HG03064 (cell line): ENCODE results near the gene CDH3.

Source experiments
- ATAC-seq: cut with Tn5 transposase; IDR thresholded peaks from one replicate; pipeline ENCODE4 v1.9.1; 2021; ENCODE audit warnings: low read depth; ENCODE audit not compliant: unreplicated experiment

Gene CDH3

DNA sequence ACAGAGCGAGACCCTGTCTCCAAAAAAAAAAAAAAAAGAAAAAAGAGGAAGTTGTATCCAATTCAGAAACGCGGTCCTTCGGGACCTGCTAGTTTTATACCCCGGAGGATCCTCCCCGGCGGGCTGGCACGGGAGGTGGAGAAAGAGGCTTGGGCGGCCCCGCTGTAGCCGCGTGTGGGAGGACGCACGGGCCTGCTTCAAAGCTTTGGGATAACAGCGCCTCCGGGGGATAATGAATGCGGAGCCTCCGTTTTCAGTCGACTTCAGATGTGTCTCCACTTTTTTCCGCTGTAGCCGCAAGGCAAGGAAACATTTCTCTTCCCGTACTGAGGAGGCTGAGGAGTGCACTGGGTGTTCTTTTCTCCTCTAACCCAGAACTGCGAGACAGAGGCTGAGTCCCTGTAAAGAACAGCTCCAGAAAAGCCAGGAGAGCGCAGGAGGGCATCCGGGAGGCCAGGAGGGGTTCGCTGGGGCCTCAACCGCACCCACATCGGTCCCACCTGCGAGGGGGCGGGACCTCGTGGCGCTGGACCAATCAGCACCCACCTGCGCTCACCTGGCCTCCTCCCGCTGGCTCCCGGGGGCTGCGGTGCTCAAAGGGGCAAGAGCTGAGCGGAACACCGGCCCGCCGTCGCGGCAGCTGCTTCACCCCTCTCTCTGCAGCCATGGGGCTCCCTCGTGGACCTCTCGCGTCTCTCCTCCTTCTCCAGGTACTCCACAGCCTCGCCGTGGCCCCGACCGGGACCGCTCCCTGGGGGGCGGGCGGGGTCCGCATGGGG lies at the start of gene CDH3:
TSS of gene CDH3 (plus strand) at position 596 of the 779 bp plus-strand sequence. CDS start at position 666, 70 bp downstream.
- ATAC-seq: no peak

DNA sequence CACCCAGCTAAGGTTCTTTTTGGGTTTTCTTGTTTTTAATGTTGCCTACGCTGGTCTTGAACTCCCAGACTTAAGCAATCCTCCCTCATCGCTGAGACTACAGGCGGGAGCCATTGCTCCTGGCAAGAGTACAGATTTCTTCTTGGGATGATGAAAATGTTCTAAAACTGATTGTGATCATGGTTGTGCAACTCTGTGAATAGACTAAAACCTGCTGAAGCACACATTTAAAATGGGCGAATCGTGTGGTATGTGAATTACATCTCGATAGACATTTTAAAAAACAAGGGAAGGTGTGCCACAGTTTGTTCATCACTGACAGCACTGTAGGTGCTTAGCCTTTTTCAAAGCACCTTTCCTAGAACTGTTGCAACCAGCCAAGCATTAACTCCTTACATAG lies 48.8 kb upstream of the CDH3 start:
- ATAC-seq: no peak

DNA sequence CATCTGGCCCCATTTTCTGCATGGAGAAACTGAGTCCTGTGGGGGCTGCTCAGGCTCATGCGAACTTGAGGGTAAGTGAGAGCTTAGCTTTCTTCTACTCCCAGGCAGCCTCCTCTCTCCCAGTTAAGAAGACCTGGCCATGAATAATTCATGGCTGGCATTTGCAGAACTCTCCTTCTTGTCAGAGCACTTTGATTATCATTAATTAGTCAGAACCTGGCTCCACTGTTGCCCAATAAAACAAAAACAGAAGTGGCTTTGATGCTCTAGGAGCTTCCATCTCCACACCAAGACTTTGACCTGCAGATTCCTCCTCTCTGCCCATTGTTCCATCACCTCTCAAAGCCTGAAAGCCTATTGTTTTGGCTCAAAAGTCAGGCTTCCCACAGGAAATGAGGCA lies 45.5 kb upstream of the CDH3 start:
- ATAC-seq: no peak

DNA sequence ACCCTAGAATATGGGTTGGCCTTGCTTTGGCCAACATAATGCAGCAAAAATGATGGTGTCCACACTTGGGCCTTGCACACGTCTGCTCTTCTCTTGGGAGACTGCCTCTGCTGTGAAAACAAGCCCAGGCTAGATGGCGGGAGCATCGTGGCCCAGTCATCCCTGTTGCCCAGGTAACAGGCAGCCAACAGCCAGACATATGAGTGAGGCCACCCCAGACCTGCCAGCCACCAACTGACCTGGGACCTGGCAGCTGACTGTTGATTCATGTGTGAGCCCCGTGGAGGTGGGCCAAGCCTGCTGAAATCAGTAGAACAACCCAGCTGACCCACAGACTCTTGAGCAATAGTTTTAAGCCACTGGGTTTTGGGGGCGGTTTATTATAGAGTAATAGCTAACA lies 39.4 kb upstream of the CDH3 start:
- no peak for ATAC-seq

DNA sequence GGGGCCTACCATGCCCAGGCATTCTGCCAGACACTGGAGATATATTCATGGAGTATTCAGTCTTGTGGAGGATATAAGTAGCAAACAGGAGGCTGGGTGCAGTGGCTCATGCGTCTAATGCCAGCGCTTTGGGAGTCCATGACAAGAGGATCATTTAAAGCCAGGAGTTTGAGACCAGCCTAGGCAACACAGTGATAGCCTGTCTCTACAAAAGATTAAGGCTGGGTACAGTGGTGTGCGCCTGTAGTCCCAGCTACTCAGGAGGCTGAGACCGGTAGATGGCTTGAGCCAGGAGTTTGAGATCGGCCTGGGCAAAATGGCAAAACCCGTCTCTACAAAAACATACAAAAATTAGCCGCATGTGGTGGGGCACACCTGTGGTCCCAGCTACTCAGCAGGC lies 37.7 kb upstream of the CDH3 start:
- ATAC-seq: no peak

DNA sequence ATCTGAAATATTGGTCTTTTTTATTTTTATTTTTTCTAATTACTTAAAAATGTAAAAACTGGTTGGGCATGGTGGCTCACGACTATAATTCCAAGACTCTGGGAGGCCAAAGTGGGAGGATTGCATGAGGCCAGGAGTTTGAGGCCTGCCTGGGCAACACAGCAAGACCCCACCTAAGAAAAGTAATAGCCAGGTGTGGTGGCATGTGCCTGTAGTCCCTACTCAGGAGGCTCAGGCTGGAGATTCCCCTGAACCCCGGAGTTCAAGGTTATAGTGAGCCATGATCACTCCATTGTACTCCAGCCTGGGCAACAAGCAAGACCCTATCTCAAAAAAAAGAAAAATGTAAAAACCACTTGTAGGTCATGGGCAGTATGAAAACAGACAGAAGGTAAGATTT lies 36.8 kb upstream of the CDH3 start:
- ATAC-seq: no peak

DNA sequence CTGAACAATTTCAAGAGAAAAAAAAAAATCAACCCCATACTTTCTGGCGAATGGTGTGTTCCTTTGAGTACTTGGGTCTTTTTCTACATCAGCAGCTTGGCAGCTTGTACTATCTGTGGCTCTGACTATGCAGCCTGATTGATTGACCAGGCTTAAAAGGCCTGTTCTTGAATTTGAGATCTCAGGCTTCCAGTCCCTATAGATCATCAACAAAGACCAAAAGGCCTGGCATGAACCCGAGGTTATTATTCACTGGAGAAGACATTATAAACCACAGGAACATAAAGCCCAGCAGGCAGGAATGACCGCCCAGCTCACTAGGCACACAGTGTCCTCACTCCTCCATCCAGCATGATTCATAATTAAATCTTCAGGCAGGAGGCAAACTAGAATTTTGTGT lies 32.1 kb upstream of the CDH3 start:
- no peak for ATAC-seq

DNA sequence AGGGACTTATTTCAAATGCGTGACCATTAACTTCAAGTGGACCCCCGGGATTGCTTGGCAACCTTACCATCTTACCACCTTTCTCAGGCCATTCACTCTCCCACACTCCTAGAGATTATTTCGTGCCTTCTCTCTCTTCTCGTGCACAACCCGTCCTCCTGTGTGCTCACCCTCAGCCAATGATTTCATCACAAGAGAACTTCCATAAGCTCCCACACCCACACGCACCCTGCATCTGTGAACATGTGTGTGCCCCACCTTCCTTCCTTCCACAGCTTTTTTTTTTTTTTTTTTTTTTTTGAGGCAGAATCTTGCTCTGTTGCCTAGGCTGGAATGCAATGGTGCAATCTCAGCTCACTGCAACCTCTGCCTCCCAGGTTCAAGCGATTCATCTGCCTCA lies 27.4 kb upstream of the CDH3 start:
- ATAC-seq: no peak

DNA sequence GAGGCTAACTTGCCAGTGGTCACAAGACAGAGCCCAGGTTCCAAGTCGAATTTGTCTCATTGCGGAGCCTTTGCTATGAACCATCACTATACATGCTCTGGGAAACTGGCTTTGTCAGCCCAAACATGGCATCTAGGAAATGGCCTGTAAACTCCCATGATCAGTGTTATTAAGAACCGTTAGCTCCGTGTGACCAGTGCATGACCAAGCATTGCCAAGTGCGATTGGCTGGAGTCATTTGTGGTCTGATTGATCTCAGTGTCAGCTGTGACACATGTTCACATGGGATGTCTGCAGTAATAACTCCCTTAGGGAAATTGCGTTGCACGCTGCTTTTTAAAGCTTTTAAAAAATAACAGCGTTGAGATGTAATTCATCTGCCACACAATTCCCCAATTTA lies 18.6 kb upstream of the CDH3 start:
- ATAC-seq: no peak

DNA sequence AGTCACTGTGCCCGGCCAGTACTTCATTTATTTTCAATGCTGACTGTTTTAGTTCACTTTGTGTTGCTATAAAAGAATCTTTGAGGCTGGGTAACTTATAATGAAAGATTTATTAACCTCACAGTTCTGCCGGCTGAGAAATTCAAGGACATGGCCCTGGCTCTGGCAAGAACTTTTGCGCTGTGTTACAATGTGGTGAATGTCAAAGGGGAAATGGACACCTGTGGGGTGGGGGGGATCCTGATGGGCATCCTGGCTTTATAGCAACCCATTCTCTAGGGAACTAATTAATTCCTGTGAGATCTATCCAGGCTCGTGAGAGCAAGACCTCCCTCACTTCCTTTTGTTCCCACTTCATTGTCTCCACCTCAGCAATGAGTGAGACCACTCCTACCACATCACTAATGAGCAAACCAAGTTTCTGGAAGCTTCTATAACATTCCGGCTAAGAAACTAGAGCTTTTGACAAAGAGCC lies 17.1 kb upstream of the CDH3 start:
- ATAC-seq: no peak

DNA sequence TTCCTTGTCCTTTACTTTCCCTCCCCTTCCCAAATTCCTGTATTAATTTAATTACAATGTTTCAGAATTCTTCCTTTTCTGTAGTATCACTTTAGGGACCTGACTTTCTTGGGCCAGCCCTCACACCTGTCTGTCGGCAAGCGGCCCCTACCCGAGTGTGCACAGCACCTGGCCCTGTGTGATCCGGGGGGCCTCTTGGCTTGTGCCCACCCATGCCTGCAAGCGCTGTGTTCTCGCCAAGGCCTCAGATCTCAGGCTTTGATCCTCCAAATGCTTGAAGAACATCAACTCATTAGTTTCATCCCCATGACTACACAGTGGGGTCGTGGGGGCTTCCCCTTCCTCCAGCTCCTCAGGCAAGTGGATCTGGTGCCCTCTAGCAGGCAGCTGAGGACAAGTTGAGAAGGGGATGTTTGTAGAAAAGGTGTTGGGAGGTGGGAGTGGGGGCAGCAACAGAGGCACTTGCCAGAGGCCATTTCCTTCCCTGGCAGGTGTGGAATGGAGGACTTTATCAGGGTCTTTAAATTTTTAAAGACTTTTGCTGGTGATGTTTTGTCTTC lies 15.7 kb upstream of the CDH3 start:
- ATAC-seq: no peak

DNA sequence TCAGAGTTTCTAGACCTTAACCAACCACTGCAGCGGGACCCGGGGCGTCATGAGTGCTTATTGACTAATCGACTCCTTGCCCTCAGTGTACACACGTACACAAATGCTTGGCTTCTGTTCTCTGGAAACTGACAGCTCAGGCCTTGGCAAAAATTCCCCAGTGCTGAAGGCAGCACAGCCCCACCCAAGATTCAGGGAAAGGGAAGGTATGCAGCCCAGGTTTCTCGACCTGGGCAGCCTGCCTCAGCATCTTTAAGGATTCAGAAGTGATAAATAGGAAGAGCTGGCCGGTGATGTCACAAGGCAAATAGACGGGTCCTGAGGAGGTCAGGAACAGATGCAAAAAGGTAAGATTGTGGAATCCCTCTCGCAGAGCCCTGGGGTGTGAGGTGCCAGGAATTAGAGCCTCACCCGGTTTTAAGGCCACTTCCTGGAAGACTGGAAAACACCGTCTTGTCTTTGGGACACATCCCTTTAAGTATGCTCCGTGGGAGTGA lies 9.0 kb upstream of the CDH3 start:
- ATAC-seq: no peak

DNA sequence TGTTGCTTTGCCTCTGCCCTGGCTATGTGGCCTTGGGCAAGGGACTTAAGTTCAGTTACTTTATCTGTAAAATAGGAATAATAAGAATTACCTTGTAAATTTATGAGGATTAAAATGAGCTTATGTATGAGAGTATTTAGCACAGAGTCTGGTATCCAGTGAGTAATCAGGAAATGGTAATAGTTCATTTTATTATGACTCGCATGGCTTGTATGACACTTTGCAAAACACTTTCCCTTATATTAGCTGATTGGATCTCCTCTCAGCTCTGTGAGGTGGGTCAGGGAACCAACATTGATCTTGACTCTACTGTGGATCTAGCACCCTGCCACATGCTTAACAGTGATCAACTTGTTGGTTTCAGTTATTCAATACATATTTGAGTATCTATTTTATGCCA lies 8.3 kb upstream of the CDH3 start:
- no peak for ATAC-seq

DNA sequence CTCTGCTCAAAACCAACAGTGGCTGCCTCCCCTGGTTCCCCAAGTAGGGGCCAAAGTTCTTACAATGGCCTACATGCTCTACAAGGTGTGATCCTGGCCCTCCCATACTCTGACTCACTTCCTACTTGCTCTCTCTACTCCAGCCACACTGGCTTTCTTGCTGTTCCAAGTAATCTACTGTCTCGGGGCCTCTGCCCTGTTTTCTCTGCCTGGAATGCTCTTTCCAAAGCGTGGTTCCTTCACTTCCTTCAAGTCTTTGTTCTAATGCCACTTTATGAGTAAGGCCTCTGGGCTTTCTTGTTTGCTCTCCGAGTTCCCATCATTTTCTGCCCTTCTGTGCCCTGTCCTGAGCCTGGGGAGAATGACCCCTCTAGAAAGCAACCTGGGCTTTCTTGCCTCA lies 4.1 kb upstream of the CDH3 start:
- ATAC-seq: no peak

DNA sequence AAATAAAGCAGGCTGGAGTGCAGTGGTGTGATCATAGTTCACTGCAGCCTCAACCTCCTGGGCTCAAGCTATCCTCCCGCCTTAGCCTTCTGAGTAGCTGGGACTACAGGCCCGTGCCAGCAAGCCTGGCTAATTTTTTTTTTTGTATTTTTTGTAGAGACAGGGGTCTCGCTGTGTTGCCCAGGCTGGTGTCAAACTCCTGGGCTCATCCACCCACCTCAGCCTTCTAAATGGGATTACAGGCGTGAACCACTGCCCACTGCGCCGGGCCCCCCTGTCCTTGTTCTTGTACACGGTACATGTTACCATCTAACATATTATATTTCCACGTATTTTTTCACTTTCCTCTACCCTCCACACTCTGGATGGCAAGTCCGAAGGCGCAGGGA lies 3.1 kb upstream of the CDH3 start:
- no peak for ATAC-seq

DNA sequence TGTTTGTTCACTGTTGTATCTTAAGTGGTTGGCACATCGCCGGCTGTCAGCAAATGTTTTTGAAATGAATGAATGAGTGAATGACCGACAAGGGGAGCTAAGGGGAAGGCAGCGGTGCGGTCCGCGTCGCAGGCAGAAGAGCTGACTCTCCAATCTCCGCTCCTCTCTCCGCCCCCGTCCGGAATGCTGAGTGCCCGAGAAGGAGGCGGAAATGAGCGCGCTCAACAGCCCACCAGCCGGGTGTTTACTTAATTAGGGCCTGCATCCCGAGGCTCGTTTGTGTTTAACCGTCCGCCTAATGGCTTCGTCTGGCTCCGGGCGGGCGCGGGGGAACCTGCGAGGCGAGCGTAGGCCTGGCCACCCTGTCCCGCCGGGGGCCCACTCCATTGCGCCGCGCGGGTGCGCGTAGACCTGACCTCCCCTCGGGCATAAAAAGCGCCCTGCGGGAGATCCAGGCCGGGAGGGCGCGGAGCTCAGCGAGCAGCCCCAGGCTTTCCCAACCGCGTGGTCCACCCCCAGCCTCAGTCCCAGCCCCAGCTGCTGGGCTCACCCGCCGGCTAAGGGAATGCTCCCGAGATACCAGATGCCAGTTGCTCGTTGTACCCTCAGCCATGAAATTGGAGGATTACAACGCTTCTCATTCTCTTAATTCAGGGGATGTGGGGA lies 2.5 kb upstream of the CDH3 start:
- ATAC-seq: no peak

DNA sequence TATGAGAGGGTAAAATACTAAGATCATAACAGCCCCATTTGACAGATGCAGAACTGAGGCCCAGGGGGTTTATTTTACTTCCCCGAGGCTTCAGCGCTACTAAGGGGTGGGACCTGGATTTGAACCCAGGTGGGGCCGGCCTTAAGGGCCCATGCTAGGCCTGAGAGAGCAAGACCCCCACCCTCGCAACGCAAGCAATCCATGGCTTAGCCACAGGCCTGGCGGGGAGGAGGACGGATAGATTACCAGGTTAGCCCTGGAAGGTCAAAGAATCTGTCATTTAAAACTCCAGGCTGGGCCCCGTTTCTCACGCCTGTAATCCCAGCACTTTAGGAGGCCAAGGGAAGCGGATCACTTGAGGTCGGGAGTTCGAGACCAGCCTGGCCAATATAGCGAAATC lies 1.9 kb upstream of the CDH3 start:
- no peak for ATAC-seq

DNA sequence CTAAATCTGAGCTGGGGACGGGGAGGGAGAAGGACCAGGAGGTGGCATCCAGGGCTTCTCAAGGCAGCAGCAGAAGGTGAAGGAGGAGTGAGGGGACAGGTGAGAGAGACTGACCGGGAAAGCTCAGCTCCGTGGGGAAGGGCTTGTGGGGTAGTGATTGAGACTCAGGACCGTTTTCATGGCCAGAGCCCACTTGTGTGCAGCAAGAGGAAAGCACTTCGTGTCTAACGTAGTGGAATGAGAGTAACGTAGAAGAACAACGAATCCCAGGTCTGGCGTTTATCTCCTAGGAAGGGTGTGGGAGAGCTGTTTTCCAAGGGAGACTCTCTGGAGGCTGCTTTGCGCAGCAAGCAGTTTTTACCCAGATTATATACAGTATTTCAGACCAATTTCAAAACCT lies 1.3 kb upstream of the CDH3 start:
- ATAC-seq: no peak

DNA sequence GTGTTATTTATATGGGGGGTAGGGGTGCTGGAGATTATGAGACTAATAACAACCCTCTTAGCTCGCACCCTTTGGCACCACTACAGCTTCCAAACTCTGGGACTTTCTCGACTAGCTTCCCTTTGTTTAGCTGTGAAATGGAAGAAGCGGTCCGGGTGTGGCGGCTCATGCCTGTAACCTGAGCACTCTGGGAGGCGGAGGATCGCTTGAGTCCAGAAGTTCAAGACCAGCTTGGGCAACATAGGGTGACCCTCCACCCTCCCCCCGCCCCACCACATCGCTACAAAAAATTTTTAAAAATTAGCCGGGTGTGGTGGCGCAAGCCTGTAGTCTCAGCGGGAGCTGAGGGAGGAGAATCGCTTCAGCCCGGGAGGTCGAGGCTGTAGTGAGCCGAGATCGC lies 814 bp upstream of the CDH3 start:
- no peak for ATAC-seq

DNA sequence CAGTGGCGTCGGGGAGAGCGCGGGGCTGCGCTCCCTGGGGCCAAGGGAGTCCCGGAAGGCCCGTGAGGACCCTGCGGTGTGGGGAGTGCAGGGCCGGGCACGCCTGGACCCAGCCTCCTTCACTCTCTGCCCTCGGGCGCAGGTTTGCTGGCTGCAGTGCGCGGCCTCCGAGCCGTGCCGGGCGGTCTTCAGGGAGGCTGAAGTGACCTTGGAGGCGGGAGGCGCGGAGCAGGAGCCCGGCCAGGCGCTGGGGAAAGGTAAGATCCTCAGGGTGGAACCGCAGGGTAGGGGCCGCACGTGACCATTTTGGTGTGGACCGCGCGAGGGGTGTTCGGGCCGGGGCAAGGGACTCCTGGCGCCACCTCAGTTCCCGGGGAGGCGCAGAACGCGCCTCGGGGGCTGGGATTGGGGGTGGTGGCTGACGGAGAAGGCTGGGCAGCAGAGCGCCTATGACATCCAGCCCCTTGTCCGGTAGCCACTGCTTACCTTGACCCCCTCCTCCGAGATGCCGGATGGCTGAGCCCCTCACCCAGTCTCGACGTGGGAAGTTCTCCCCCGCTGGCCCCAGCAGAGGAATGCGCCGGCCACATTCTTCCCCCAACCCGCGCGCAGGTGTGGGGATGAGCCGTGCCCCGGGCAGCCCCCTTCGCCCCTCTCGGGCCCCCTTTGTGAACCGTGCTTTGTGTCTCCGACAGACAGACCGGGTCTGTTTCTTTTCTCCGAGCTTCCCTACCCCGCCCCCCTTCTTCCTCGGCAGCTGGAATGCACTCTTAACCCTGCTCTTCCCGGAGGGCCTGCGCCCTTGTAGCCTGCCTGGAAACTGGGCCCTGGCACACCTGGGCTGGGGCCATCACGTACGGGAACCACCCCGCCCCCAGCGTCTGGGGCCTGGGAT lies 631 bp downstream of the CDH3 start:
- ATAC-seq: no peak
